Gastrocnemius medialis (tissue), 4 donors: ENCODE measurements around the gene PBRM1. TPM values are rescaled to one million over a fixed set of nuclear protein-coding genes. Genes with fewer than 3 reads are reported as not detected.

ENCODE experiments used
- ATAC-seq, 2 donors: fragments of 150-250 bp; one replicate each; pipeline ENCODE4 v1.9.1; 2016
- DNase-seq, 2 donors: peaks; one replicate each; pipeline ENCODE4 v3.0.0-alpha.2; 2019
- H3K27ac ChIP-seq, 4 donors: fragments of 200-600 bp; sonication (generic); 1 replicate in 1 of 4; 2 replicates in 3 of 4; pipeline ENCODE4 v1.5.1; 2016 to 2018; ENCODE audit warnings: mild to moderate bottlenecking in 2 of 4, moderate library complexity in 1 of 4
- H3K27me3 ChIP-seq, 3 donors: fragments of 200-600 bp; sonication (generic) in 2 of 3; 1 replicate in 1 of 3; 2 replicates in 2 of 3; pipeline versions ENCODE4 v1.5.1 to v1.6.0; 2016 to 2019; ENCODE audit warnings: mild to moderate bottlenecking in 1 of 3, moderate library complexity in 1 of 3
- H3K36me3 ChIP-seq, 2 donors: fragments of 200-600 bp; sonication (generic) in 1 of 2; one replicate each; pipeline ENCODE4 v1.5.1; 2017 to 2018
- H3K4me1 ChIP-seq, 2 donors: fragments of 200-600 bp; sonication (generic) in 1 of 2; one replicate each; pipeline ENCODE4 v1.5.1; 2016 to 2017; ENCODE audit warnings: mild to moderate bottlenecking in 2 of 2
- H3K4me3 ChIP-seq, 4 donors: fragments of 200-600 bp; sonication (generic) in 3 of 4; 1 replicate in 1 of 4; 2 replicates in 3 of 4; pipeline ENCODE4 v1.5.1; 2016 to 2019; ENCODE audit warnings: mild to moderate bottlenecking in 2 of 4
- H3K9me3 ChIP-seq, 3 donors: fragments of 200-600 bp; sonication (generic) in 2 of 3; 1 replicate in 1 of 3; 2 replicates in 2 of 3; pipeline ENCODE4 v1.5.1; 2016 to 2019
- POLR2A ChIP-seq, 2 donors: fragments of 450-650 bp; IDR thresholded peaks; one replicate each; pipeline ENCODE4 v1.6.1; 2017; ENCODE audit warnings: antibody characterized with exemption in 2 of 2, mild to moderate bottlenecking in 2 of 2, moderate library complexity in 2 of 2
- in situ Hi-C, 4 donors: fragments of 200-750 bp; cut with MboI; loops; one replicate each; pipeline versions ENCODE4 v1.15.0 to v1.8.0; 2017; ENCODE audit warnings: low sequenced_read_pairs in 4 of 4
- intact Hi-C: fragments of 100-400 bp; cut with DNase I; formaldehyde crosslinking; loops from one replicate; pipeline ENCODE4 v1.15.1; 2023; ENCODE audit warnings: low total_unique reads
- total RNA-seq, 4 donors: library from RNA; depleted of rRNA; stranded (reverse); fragments of >200 nt; gene quantifications; one replicate each; pipeline versions ENCODE4 v1.1.0 to v1.2.3, GENCODE V29; 2016
- TF ChIP-seq, protein P1 (sequence below), 5 experiments: fragments of 450-650 bp in 3 of 5; fragments of 200-600 bp in 2 of 5; sonication (generic) in 2 of 5; IDR thresholded peaks in 4 of 5; conservative IDR thresholded peaks in 1 of 5; 1 replicate in 4 of 5; 2 replicates in 1 of 5; pipeline ENCODE4 v1.5.1; 2016 to 2019; ENCODE audit warnings: antibody characterized with exemption in 5 of 5, mild to moderate bottlenecking in 3 of 5, moderate library complexity in 3 of 5

The PBRM1 gene
- total RNA-seq, 4 donors from 2014 or later: 22.9 to 45.2 (median 27.5) TPM

DNA sequence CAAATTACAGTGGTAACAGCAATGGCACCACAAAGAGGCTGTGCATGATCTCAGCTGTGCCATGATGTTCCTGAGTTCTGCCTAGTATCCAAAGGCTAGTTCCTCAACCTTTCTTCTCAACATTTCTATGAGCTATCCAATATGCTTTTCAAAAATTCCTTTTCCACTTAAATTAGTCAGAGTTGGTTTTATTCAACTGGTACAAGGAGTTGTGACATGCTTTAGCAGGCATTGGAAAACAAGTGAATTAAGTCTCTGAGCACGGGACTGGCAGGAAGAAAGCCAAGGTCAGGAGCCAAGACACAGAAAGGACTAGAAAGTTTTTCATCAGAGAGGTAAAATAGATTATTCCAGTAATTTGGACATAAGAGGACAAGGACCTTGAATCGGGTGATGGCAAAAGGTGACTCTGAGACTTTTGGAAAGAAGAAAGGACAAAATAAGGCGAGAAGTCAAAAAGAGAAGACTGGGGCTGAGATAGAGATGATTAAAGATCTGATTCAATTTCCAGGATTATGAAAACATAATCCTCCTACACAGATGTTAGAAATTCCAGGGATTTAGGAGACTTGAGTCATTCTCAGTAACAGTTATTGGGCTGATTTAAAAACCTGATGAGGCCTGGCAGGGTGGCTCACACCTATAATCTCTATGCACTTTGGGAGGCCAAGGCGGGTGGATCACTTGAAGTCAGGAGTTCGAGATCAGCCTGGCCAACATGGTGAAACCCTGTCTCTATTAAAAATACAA, 36.1 kb downstream of the PBRM1 start:
- intact Hi-C loops (no loop called here), in situ Hi-C loops (no loop called here)
- H3K4me3 ChIP-seq: no peak overlapping the region
- no peak for ATAC-seq
- no peaks in the 10 kb centered on the region for H3K4me1 ChIP-seq
- H3K36me3 ChIP-seq: peaks cover 4 to 86% of the 10 kb centered on the region in 2 donors
- no peak for DNase-seq
- no peak for TF ChIP-seq POLR2A (IDR thresholded peaks at IDR 0.05)
- TF ChIP-seq, protein P1, sequence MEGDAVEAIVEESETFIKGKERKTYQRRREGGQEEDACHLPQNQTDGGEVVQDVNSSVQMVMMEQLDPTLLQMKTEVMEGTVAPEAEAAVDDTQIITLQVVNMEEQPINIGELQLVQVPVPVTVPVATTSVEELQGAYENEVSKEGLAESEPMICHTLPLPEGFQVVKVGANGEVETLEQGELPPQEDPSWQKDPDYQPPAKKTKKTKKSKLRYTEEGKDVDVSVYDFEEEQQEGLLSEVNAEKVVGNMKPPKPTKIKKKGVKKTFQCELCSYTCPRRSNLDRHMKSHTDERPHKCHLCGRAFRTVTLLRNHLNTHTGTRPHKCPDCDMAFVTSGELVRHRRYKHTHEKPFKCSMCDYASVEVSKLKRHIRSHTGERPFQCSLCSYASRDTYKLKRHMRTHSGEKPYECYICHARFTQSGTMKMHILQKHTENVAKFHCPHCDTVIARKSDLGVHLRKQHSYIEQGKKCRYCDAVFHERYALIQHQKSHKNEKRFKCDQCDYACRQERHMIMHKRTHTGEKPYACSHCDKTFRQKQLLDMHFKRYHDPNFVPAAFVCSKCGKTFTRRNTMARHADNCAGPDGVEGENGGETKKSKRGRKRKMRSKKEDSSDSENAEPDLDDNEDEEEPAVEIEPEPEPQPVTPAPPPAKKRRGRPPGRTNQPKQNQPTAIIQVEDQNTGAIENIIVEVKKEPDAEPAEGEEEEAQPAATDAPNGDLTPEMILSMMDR (IDR thresholded peaks at IDR 0.05 in 4 of 5, conservative IDR thresholded peaks at IDR 0.05 in 1 of 5): no peak
- no peak overlapping the region for H3K27ac ChIP-seq
- no peaks in the 10 kb centered on the region for H3K9me3 ChIP-seq
- no peaks in the 10 kb centered on the region for H3K27me3 ChIP-seq

DNA sequence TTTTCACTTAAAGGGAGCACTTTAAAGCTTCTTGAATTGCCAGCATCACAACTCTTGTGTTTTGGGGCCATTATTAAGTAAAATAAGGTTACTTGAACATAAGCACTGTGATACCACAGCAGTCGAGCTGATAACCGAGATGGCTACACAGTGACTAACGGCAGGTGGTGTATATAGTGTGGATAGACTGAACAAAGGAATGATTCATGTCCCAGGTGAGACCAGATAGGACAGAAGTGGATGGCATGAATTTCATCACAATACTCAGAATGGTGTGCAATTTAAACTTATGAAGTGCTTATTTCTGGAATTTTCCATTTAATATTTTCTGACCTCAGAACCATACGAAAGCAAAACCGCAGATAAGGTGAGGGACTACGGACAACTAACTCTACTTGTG, 40.2 kb downstream of the PBRM1 start:
- H3K9me3 ChIP-seq: no peaks in the 10 kb centered on the region
- H3K4me3 ChIP-seq: no peak overlapping the region
- intact Hi-C loops: no loop called here
- H3K36me3 ChIP-seq: peaks cover 4 to 88% of the 10 kb centered on the region in 2 donors
- H3K4me1 ChIP-seq: no peaks in the 10 kb centered on the region
- in situ Hi-C loops: no loop called here
- no peaks in the 10 kb centered on the region for H3K27me3 ChIP-seq
- ATAC-seq: no peak
- no peak for DNase-seq
- TF ChIP-seq, protein P1 (IDR thresholded peaks at IDR 0.05 in 4 of 5, conservative IDR thresholded peaks at IDR 0.05 in 1 of 5): no peak
- no peak for TF ChIP-seq POLR2A (IDR thresholded peaks at IDR 0.05)
- no peak overlapping the region for H3K27ac ChIP-seq

DNA sequence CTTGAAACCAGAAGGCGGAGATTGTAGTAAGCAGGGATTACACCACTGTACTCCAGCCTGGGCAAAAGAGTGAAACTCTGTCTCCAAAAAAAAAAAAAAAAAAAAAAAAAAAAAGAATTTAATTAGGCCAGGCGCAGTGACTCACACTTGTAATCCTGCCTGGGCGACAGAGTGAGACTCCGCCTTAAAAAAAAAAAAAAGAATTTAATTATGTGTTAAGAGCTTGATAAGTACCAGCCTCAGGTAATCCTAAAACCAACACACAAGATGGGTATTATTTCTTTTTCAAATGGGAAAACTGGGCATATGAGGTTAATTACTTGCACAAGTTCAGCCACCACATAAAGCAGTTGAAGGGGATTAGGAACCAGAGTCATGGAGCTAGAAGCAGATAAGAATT, 49.0 kb downstream of the PBRM1 start:
- TF ChIP-seq POLR2A (IDR thresholded peaks at IDR 0.05): no peak
- TF ChIP-seq, protein P1 (IDR thresholded peaks at IDR 0.05 in 4 of 5, conservative IDR thresholded peaks at IDR 0.05 in 1 of 5): no peak
- H3K36me3 ChIP-seq: peaks cover 6 to 77% of the 10 kb centered on the region in 2 donors
- intact Hi-C loops (no loop called here), in situ Hi-C loops (no loop called here)
- ATAC-seq (no peak), DNase-seq (no peak)
- H3K27ac ChIP-seq: no peak overlapping the region
- no peaks in the 10 kb centered on the region for H3K27me3 ChIP-seq
- H3K4me1 ChIP-seq: no peaks in the 10 kb centered on the region
- H3K9me3 ChIP-seq: no peaks in the 10 kb centered on the region
- no peak overlapping the region for H3K4me3 ChIP-seq

DNA sequence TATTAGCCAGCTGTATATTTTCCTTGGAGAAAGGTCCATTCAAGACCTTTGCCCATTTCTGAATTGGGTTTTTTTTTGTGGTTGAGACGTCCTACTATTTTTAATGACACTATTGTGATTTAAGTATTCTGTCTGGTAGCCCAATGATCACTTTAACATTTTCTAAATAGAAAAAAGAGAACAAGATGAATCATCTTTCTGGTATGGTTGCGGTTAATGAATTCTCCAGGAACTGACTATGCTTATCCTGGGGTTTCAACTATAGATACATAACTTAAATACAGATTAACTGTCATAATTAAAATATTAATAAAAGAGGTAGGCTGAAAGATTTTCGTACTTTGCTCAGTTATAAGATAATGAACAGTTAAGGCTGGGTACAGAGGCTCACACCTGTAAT, 51.9 kb downstream of the PBRM1 start:
- H3K4me1 ChIP-seq: no peaks in the 10 kb centered on the region
- intact Hi-C loops (no loop called here), in situ Hi-C loops (no loop called here)
- no peaks in the 10 kb centered on the region for H3K9me3 ChIP-seq
- no peak for TF ChIP-seq POLR2A (IDR thresholded peaks at IDR 0.05)
- TF ChIP-seq, protein P1 (IDR thresholded peaks at IDR 0.05 in 4 of 5, conservative IDR thresholded peaks at IDR 0.05 in 1 of 5): no peak
- no peak overlapping the region for H3K27ac ChIP-seq
- ATAC-seq (no peak), DNase-seq (no peak)
- no peaks in the 10 kb centered on the region for H3K27me3 ChIP-seq
- H3K36me3 ChIP-seq: peaks cover 6 to 69% of the 10 kb centered on the region in 2 donors
- H3K4me3 ChIP-seq: no peak overlapping the region
